GM06990 (cell line): Measurements from ENCODE around the gene SEC22B.
"Not testable (repeated sequence)": the region's sequence is repeated elsewhere in the genome, so short reads cannot be mapped to it uniquely, and the experiment has no call there.

Source experiments
- DNase-seq: peaks from one replicate; pipeline ENCODE4 v3.0.0-alpha.2; 2011; ENCODE audit not compliant: insufficient read length; ENCODE audit errors: extremely low read depth
- H3K27me3 ChIP-seq: replicated peaks from 2 replicates; pipeline ENCODE4 v1.6.0; 2011; ENCODE audit warnings: low read length; ENCODE audit not compliant: control insufficient read depth, insufficient read depth
- H3K36me3 ChIP-seq: 2 replicates; pipeline ENCODE4 v1.5.1; 2011; ENCODE audit warnings: low read length; ENCODE audit not compliant: control insufficient read depth, insufficient read depth
- H3K4me3 ChIP-seq: replicated peaks from 2 replicates; pipeline ENCODE4 v1.5.1; 2011; ENCODE audit warnings: low read depth, mild to moderate bottlenecking, control low read depth, low read length

SEC22B gene

GRCh38 chr1:120122262-120122893, 53.9 kb downstream of the SEC22B start:
- not testable (repeated sequence) for H3K36me3 ChIP-seq, DNase-seq, H3K4me3 ChIP-seq, H3K27me3 ChIP-seq

- H3K27me3 ChIP-seq, DNase-seq, H3K36me3 ChIP-seq, H3K4me3 ChIP-seq: not testable (repeated sequence)
Measured at GRCh38 chr1:120121830-120122229, 54.5 kb downstream of the SEC22B start.

- not testable (repeated sequence) for H3K36me3 ChIP-seq, H3K4me3 ChIP-seq, H3K27me3 ChIP-seq, DNase-seq
Measured at GRCh38 chr1:120120525-120120924, 55.8 kb downstream of the SEC22B start.

- not testable (repeated sequence) for H3K4me3 ChIP-seq, H3K36me3 ChIP-seq, DNase-seq, H3K27me3 ChIP-seq
Measured at GRCh38 chr1:120117371-120118177, 58.7 kb downstream of the SEC22B start.

- not testable (repeated sequence) for H3K36me3 ChIP-seq, H3K4me3 ChIP-seq, DNase-seq, H3K27me3 ChIP-seq
Measured at GRCh38 chr1:120116094-120116493, 60.2 kb downstream of the SEC22B start.

- not testable (repeated sequence) for H3K27me3 ChIP-seq, H3K36me3 ChIP-seq, H3K4me3 ChIP-seq, DNase-seq
Measured at GRCh38 chr1:120113134-120113533, 63.2 kb downstream of the SEC22B start.

- not testable (repeated sequence) for DNase-seq, H3K27me3 ChIP-seq, H3K4me3 ChIP-seq, H3K36me3 ChIP-seq
Measured at GRCh38 chr1:120112212-120112611, 64.1 kb downstream of the SEC22B start.

GRCh38 chr1:120111771-120112170, 64.5 kb downstream of the SEC22B start:
- not testable (repeated sequence) for DNase-seq, H3K4me3 ChIP-seq, H3K36me3 ChIP-seq, H3K27me3 ChIP-seq

GRCh38 chr1:120111008-120111407, 65.3 kb downstream of the SEC22B start:
- DNase-seq = not testable (repeated sequence)

GRCh38 chr1:120109656-120110055, 66.7 kb downstream of the SEC22B start:
- not testable (repeated sequence) for DNase-seq, H3K36me3 ChIP-seq, H3K27me3 ChIP-seq, H3K4me3 ChIP-seq

More at GRCh38 chr1:120111008-120111407, 65.3 kb downstream of the SEC22B start:
- not testable (repeated sequence) for H3K36me3 ChIP-seq, H3K4me3 ChIP-seq, H3K27me3 ChIP-seq

GRCh38 chr1:120109180-120109579, 67.1 kb downstream of the SEC22B start:
- not testable (repeated sequence) for DNase-seq, H3K4me3 ChIP-seq, H3K36me3 ChIP-seq, H3K27me3 ChIP-seq

- H3K4me3 ChIP-seq = not testable (repeated sequence)
Measured at GRCh38 chr1:120105288-120105687, 71.0 kb downstream of the SEC22B start.

GRCh38 chr1:120103768-120104167, 72.6 kb downstream of the SEC22B start:
- not testable (repeated sequence) for DNase-seq, H3K4me3 ChIP-seq, H3K36me3 ChIP-seq, H3K27me3 ChIP-seq

More at GRCh38 chr1:120105288-120105687, 71.0 kb downstream of the SEC22B start:
- not testable (repeated sequence) for H3K27me3 ChIP-seq, DNase-seq, H3K36me3 ChIP-seq

GRCh38 chr1:120101593-120101992, 74.7 kb downstream of the SEC22B start:
- H3K4me3 ChIP-seq, H3K27me3 ChIP-seq, DNase-seq, H3K36me3 ChIP-seq: not testable (repeated sequence)
